HCT116 (cell line): Measurements from ENCODE around the gene TTLL10.

ENCODE experiments used
- CEBPB ChIP-seq: IDR thresholded peaks from 2 replicates; pipeline ENCODE4 v1.6.1; 2012; ENCODE audit warnings: low read depth
- EZH2 ChIP-seq: fragments of 200-600 bp; sonication (generic); IDR thresholded peaks from 2 replicates; pipeline ENCODE4 v1.6.1; 2017; ENCODE audit warnings: antibody characterized with exemption, mixed run types

DNA sequence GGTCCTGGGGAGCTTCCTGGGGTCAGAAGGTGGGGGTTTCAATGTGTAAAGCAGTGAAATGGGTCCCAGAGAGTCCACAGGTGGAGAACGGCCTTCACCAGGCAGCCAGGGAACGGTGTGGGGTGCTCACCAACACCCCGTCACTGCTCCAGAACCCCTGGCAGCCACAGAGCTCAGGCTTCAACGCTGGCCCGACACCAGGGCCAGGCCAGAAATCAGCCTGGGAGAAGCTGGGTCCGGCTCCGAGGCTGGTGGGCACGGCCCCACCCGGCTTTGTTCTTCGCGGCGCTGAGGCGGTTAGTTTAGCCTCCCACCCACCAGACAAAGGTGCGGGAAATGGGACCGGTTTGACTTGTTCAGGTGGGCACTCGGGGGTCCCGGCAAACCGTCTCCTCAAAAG is 33.0 kb upstream of the TTLL10 start:
- no peak for TF ChIP-seq CEBPB
- no peak for TF ChIP-seq EZH2
